Endothelial cell of umbilical vein (primary cell): ENCODE data around the gene EIF3D. TPM values are rescaled to one million over a fixed set of nuclear protein-coding genes. Genes with fewer than 3 reads are reported as not detected.

Experiments
- BruUV-seq: library from RNA; stranded (reverse); fragments of 400-500 nt; replicated peaks from 2 replicates; lab custom pipeline; 2021; lab: Mats Ljungman, UMichigan
- CTCF ChIA-PET: fragments of 300-600, 350-600 bp; sonication (Branson Sonifier 250); formaldehyde crosslinking; loops from one replicate; lab custom pipeline; 2021; ENCODE audit warnings: antibody characterized with exemption, inconsistent platforms; lab: Charles Lee
- POLR2A ChIA-PET: fragments of 300-600, 350-600 bp; sonication (Branson Sonifier 250); formaldehyde crosslinking; loops from one replicate; lab custom pipeline; 2021; ENCODE audit warnings: antibody characterized with exemption, inconsistent platforms; lab: Charles Lee
- DNase-seq: peaks from one replicate; pipeline ENCODE4 v3.0.0-alpha.2; 2011; ENCODE audit warnings: low read depth, low spot score
- FAIRE-seq: peaks from 2 replicates; lab custom pipeline; 2011; peaks lifted over from hg19 to GRCh38; lab: Jason Lieb, UNC
- H2AFZ ChIP-seq: 2 replicates; pipeline ENCODE4 v1.6.0; 2012; ENCODE audit warnings: low read depth, low read length, control low read depth, inconsistent platforms
- H3K27ac ChIP-seq: 2 replicates; pipeline ENCODE4 v1.5.1; 2011; ENCODE audit warnings: low read depth, mild to moderate bottlenecking, control low read depth, low read length, moderate library complexity; ENCODE audit not compliant: insufficient read depth
- H3K27me3 ChIP-seq, 2 experiments: 2 replicates each; pipeline versions ENCODE4 v1.6.0 to v1.6.1; 2011; ENCODE audit warnings: low read length in 2 of 2, mixed read lengths in 1 of 2; ENCODE audit not compliant: control insufficient read depth in 2 of 2, insufficient read depth in 2 of 2
- H3K36me3 ChIP-seq, 2 experiments: 2 replicates in 1 of 2; 3 replicates in 1 of 2; pipeline ENCODE4 v1.5.1; 2011; ENCODE audit warnings: low read length in 2 of 2, mild to moderate bottlenecking in 1 of 2, moderate library complexity in 1 of 2; ENCODE audit not compliant: control insufficient read depth in 2 of 2, insufficient read depth in 2 of 2; ENCODE audit errors: extremely low read depth in 1 of 2
- H3K4me1 ChIP-seq: 3 replicates; pipeline ENCODE4 v1.5.1; 2011; ENCODE audit warnings: mild to moderate bottlenecking, low read length; ENCODE audit not compliant: control insufficient read depth, insufficient read depth; ENCODE audit errors: extremely low read depth
- H3K4me2 ChIP-seq: 2 replicates; pipeline ENCODE4 v1.6.1; 2011; ENCODE audit warnings: low read length, control low read depth, mixed read lengths; ENCODE audit not compliant: insufficient read depth
- H3K4me3 ChIP-seq, 3 experiments: fragments of 200-600 bp in 1 of 3; sonication (generic), shearing (Covaris generic) in 1 of 3; replicated peaks in 1 of 3; 2 replicates each; pipeline ENCODE4 v1.5.1; 2011 to 2016; ENCODE audit warnings: control low read depth in 3 of 3, low read length in 3 of 3, mild to moderate bottlenecking in 2 of 3, inconsistent platforms in 1 of 3, low read depth in 1 of 3, moderate library complexity in 1 of 3; ENCODE audit not compliant: insufficient read depth in 1 of 3
- H3K79me2 ChIP-seq: 2 replicates; pipeline ENCODE4 v1.6.0; 2012; ENCODE audit warnings: low read length, inconsistent platforms; ENCODE audit not compliant: control insufficient read depth, insufficient read depth
- H3K9ac ChIP-seq: replicated peaks from 2 replicates; pipeline ENCODE3; 2011; ENCODE audit warnings: low read length, control low read depth; ENCODE audit not compliant: insufficient read depth; ENCODE audit errors: extremely low read depth
- H3K9me1 ChIP-seq: replicated peaks from 3 replicates; pipeline ENCODE4 v1.6.0; 2011; ENCODE audit warnings: mild to moderate bottlenecking, low read length; ENCODE audit not compliant: control insufficient read depth, insufficient read depth; ENCODE audit errors: extremely low read depth
- H3K9me3 ChIP-seq: replicated peaks from 2 replicates; pipeline ENCODE4 v1.5.1; 2012; ENCODE audit warnings: low read length, inconsistent platforms; ENCODE audit not compliant: control insufficient read depth, insufficient read depth
- H4K20me1 ChIP-seq: replicated peaks from 2 replicates; pipeline ENCODE3; 2011; ENCODE audit warnings: mild to moderate bottlenecking, low read length; ENCODE audit not compliant: control insufficient read depth, insufficient read depth; ENCODE audit errors: extremely low read depth
- EZH2 ChIP-seq: IDR thresholded peaks from 2 replicates; pipeline ENCODE4 v1.6.1; 2012; ENCODE audit warnings: borderline replicate concordance, low read depth, mild to moderate bottlenecking, moderate library complexity, low read length, inconsistent platforms; ENCODE audit not compliant: severe bottlenecking
- FOS ChIP-seq: IDR thresholded peaks from 2 replicates; pipeline ENCODE4 v1.6.1; 2011; ENCODE audit warnings: mild to moderate bottlenecking, low read length, moderate library complexity, borderline replicate concordance; ENCODE audit not compliant: insufficient read depth
- GATA2 ChIP-seq: IDR thresholded peaks from 2 replicates; pipeline ENCODE4 v1.7.0; 2011; ENCODE audit warnings: low read depth, mild to moderate bottlenecking, moderate library complexity, mixed read lengths, low read length; ENCODE audit not compliant: insufficient read length, insufficient read depth
- JUN ChIP-seq: IDR thresholded peaks from 2 replicates; pipeline ENCODE4 v1.6.1; 2011; ENCODE audit warnings: borderline replicate concordance, low read depth; ENCODE audit not compliant: insufficient read length, insufficient read depth
- MYC ChIP-seq: IDR thresholded peaks from one replicate; pipeline ENCODE4 v1.6.1; 2011; ENCODE audit warnings: mild to moderate bottlenecking, low read depth, low read length
- POLR2A ChIP-seq: IDR thresholded peaks from 2 replicates; pipeline ENCODE4 v1.6.1; 2012; ENCODE audit warnings: low read depth, mild to moderate bottlenecking, control low read depth, low read length
- POLR2AphosphoS5 ChIP-seq: IDR thresholded peaks from 2 replicates; pipeline ENCODE4 v1.6.1; 2012; ENCODE audit warnings: low read depth, mild to moderate bottlenecking, control low read depth, low read length, moderate library complexity; ENCODE audit not compliant: insufficient read depth
- dilution Hi-C: fragments of 300-500 bp; cut with MboI; formaldehyde crosslinking; loops from one replicate; pipeline ENCODE4 v1.15.0; 2019; ENCODE audit warnings: low sequenced_read_pairs; ENCODE audit not compliant: extremely low pct_ligation_motif_present
- intact Hi-C: fragments of 100-400 bp; cut with micrococcal nuclease; formaldehyde crosslinking; loops from one replicate; pipeline ENCODE4 v1.10.0; 2022
- polyA plus RNA-seq, 4 experiments: library from polyadenylated mRNA; depleted of rRNA in 3 of 4; stranded (reverse) in 3 of 4; unstranded in 1 of 4; fragments of >200 nt; gene quantifications; 2 replicates each; pipeline versions ENCODE4 v1.2.1 to v1.2.3, GENCODE V29; 2011 to 2012; ENCODE audit warnings: missing spikeins in 1 of 4
- total RNA-seq: library from RNA; stranded (reverse); gene quantifications from 2 replicates; pipeline ENCODE4 v1.2.3, GENCODE V29; 2021
- TF ChIP-seq, protein P1 (sequence below): IDR thresholded peaks from 2 replicates; pipeline ENCODE4 v1.6.1; 2011; ENCODE audit not compliant: insufficient read depth, insufficient read length
- TF ChIP-seq, protein P2 (sequence below), 2 donors: IDR thresholded peaks; 1 replicate in 1 of 2; 2 replicates in 1 of 2; pipeline ENCODE4 v1.5.1; 2011; ENCODE audit warnings: low read length in 2 of 2, mild to moderate bottlenecking in 2 of 2, moderate library complexity in 2 of 2, control low read depth in 1 of 2, inconsistent platforms in 1 of 2, low read depth in 1 of 2; ENCODE audit not compliant: insufficient read depth in 1 of 2; ENCODE audit errors: extremely low read depth in 1 of 2

Gene EIF3D
- total and polyA plus RNA-seq, 2 donors (not counting 3 experiments of a cell fraction or from before 2014, with no cell fraction given): 201 to 413 TPM

DNA sequence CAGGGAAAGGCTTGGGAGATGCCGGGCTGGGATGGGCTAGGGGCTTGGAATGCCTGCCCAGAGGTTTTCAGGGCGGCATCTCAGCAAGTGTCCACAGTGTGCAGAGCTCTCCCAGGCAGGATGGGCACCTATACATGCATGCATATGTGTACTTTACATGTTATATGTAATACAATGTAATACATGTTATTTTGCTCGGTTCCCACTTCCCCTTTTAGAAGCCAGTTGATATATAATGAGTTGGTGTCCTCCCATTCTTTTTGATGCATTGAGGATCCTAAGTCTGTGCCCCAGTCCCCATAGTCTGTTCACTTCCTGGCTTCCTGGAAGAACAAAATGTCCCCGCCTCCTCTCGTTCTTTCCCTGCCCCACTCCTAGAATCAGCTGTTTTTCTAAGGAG lies 20.1 kb upstream of the EIF3D start:
- H3K4me1 ChIP-seq: peaks cover 15% of the 10 kb centered on the region
- H3K79me2 ChIP-seq: no peaks in the 10 kb centered on the region
- dilution Hi-C loops (no loop called here), intact Hi-C loops (no loop called here)
- no peaks in the 10 kb centered on the region for H3K9me3 ChIP-seq
- H3K4me3 ChIP-seq: no peak overlapping the region
- FAIRE-seq (no peak), DNase-seq (no peak)
- ChIA-PET POLR2A (no interaction called here), CTCF (interaction anchor here (0.6 to 6.0 kb wide), 2 partner anchors 261 to 308 kb away, joined by 3 to 116 read pairs; no protein-coding TSS in a partner anchor)
- BruUV-seq: no TSS peak
- H3K4me2 ChIP-seq: no peak overlapping the region
- no peak overlapping the region for H3K9ac ChIP-seq
- H3K36me3 ChIP-seq: no peaks in the 10 kb centered on the region
- no peak overlapping the region for H2AFZ ChIP-seq
- no peak for TF ChIP-seq FOS
- TF ChIP-seq JUN: no peak
- TF ChIP-seq MYC: no peak
- TF ChIP-seq GATA2: no peak
- TF ChIP-seq, protein P1, sequence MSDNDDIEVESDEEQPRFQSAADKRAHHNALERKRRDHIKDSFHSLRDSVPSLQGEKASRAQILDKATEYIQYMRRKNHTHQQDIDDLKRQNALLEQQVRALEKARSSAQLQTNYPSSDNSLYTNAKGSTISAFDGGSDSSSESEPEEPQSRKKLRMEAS: no peak
- no peak for TF ChIP-seq EZH2
- no peak for TF ChIP-seq POLR2AphosphoS5
- no peak for TF ChIP-seq POLR2A
- TF ChIP-seq, protein P2, sequence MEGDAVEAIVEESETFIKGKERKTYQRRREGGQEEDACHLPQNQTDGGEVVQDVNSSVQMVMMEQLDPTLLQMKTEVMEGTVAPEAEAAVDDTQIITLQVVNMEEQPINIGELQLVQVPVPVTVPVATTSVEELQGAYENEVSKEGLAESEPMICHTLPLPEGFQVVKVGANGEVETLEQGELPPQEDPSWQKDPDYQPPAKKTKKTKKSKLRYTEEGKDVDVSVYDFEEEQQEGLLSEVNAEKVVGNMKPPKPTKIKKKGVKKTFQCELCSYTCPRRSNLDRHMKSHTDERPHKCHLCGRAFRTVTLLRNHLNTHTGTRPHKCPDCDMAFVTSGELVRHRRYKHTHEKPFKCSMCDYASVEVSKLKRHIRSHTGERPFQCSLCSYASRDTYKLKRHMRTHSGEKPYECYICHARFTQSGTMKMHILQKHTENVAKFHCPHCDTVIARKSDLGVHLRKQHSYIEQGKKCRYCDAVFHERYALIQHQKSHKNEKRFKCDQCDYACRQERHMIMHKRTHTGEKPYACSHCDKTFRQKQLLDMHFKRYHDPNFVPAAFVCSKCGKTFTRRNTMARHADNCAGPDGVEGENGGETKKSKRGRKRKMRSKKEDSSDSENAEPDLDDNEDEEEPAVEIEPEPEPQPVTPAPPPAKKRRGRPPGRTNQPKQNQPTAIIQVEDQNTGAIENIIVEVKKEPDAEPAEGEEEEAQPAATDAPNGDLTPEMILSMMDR (IDR thresholded peaks at IDR 0.05; ENCODE audit: extremely low read depth in 1 of 2, insufficient read depth in 1 of 2, low read depth in 1 of 2, low read length in 2 of 2): no peak
- no peaks in the 10 kb centered on the region for H3K9me1 ChIP-seq
- no peak overlapping the region for H3K27ac ChIP-seq
- peaks cover 4 to 5% of the 10 kb centered on the region in 2 experiments for H3K27me3 ChIP-seq
- H4K20me1 ChIP-seq: no peaks in the 10 kb centered on the region
